Chondrocyte (in vitro differentiated cells): ENCODE data around the gene CCDC112. TPM values are rescaled to one million over a fixed set of nuclear protein-coding genes. Genes with fewer than 3 reads are reported as not detected.

Experiments
- DNase-seq: peaks from one replicate; pipeline ENCODE4 v3.0.0; 2021; ENCODE audit warnings: mixed read lengths, low spot score
- H3K27ac Mint-ChIP-seq: one replicate; pipeline ENCODE4 v1.8.0; 2021; ENCODE audit warnings: mild to moderate bottlenecking, moderate library complexity, mixed read lengths; ENCODE audit not compliant: unreplicated experiment
- H3K27me3 Mint-ChIP-seq: 2 replicates; pipeline ENCODE4 v1.8.0; 2021; ENCODE audit warnings: low read depth, mixed read lengths
- H3K36me3 Mint-ChIP-seq: 2 replicates; pipeline ENCODE4 v1.8.0; 2021; ENCODE audit warnings: low read depth, mixed read lengths
- H3K4me1 Mint-ChIP-seq: 2 replicates; pipeline ENCODE4 v1.8.0; 2021; ENCODE audit warnings: low read depth, mild to moderate bottlenecking, mixed read lengths
- H3K4me3 Mint-ChIP-seq: one replicate; pipeline ENCODE4 v1.8.0; 2021; ENCODE audit warnings: mild to moderate bottlenecking, moderate library complexity, mixed read lengths; ENCODE audit not compliant: unreplicated experiment
- H3K9me3 Mint-ChIP-seq: 2 replicates; pipeline ENCODE4 v1.8.0; 2021; ENCODE audit warnings: low read depth, mixed read lengths
- long read RNA-seq: library from polyadenylated mRNA; stranded (forward); transcript quantifications from one replicate; pipeline ENCODE4 v2.0.0, GENCODE V29; 2021
- total RNA-seq: library from RNA; stranded (reverse); gene quantifications from 3 replicates; pipeline ENCODE4 v1.2.1, GENCODE V29; 2021
- TF ChIP-seq, protein P1 (sequence below): fragments of 200-600 bp; sonication (generic); IDR thresholded peaks from 2 replicates; pipeline ENCODE4 v1.5.0; 2021; ENCODE audit warnings: antibody characterized with exemption, mild to moderate bottlenecking, moderate library complexity

CCDC112 gene, protein sequence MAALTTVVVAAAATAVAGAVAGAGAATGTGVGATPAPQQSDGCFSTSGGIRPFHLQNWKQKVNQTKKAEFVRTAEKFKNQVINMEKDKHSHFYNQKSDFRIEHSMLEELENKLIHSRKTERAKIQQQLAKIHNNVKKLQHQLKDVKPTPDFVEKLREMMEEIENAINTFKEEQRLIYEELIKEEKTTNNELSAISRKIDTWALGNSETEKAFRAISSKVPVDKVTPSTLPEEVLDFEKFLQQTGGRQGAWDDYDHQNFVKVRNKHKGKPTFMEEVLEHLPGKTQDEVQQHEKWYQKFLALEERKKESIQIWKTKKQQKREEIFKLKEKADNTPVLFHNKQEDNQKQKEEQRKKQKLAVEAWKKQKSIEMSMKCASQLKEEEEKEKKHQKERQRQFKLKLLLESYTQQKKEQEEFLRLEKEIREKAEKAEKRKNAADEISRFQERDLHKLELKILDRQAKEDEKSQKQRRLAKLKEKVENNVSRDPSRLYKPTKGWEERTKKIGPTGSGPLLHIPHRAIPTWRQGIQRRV
- total RNA-seq = 6.6 to 10.1 TPM (median 9.2 TPM) in 3 replicates
- long read RNA-seq, transcript CCDC112-201 (10 exons, 2,566 nt) = major isoform, 26 of 31 reads
- long read RNA-seq, partial matches to known transcripts = 1 of 31 reads
- long read RNA-seq, other reads (novel, unspliced or antisense) = 2 of 31 reads

DNA sequence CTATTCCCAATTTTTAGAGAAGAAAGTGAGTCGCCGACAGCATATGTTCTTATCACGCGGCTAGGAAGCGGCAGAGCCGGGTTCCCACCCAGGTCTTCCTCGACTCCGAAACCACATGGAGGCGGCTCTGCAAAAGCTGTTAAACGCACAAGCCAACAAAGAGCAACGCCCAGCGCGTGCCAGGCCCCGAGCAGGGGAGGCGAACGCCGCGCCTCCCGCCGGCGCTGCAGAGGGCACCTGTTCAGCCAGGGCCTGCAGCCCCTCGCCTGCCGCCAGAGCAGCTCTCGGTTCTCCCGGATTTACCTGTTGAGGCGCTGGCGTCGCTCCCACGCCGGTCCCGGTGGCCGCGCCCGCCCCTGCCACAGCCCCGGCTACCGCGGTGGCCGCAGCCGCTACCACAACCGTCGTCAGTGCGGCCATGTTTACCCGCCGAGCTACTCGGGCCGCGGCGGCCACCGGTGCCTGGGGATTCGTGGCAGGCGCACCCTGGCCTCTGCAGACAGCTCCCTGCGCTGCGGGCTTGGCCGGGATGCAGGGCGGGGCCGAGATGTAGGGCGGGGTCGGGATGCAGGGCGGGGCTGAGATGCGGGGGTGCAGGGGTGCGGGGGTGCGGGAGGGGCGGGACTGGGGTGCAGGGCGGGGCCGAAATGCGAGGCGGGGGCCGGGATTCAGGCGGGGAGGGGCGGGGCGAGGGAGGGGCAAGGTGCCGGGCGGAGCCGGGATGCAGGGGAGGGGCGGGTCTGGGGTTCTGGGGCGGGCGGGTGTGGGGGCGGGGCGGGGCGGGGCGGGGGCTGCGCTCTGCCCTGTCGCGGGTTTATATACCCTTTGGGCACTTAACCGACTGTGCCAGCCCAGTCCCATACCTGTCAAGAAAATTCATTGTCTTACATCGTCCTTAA, at the start of gene CCDC112:
TSS of gene CCDC112 (minus strand) at position 531 of the 899 bp plus-strand sequence. CDS start at position 420, 111 bp downstream.
- Mint-ChIP-seq H3K27ac (peak within 1 kb of the TSS; percentile 71), H3K9me3 (peaks cover 17% of the 10 kb centered on the region), H3K27me3 (peaks cover 3% of the 10 kb centered on the region), H3K4me3 (peak within 1 kb of the TSS; percentile 90), H3K36me3 (peaks cover 7% of the 10 kb centered on the region), H3K4me1 (peaks cover 22% of the 10 kb centered on the region)
- peak; percentile 94 for DNase-seq
- TF ChIP-seq, protein P1, sequence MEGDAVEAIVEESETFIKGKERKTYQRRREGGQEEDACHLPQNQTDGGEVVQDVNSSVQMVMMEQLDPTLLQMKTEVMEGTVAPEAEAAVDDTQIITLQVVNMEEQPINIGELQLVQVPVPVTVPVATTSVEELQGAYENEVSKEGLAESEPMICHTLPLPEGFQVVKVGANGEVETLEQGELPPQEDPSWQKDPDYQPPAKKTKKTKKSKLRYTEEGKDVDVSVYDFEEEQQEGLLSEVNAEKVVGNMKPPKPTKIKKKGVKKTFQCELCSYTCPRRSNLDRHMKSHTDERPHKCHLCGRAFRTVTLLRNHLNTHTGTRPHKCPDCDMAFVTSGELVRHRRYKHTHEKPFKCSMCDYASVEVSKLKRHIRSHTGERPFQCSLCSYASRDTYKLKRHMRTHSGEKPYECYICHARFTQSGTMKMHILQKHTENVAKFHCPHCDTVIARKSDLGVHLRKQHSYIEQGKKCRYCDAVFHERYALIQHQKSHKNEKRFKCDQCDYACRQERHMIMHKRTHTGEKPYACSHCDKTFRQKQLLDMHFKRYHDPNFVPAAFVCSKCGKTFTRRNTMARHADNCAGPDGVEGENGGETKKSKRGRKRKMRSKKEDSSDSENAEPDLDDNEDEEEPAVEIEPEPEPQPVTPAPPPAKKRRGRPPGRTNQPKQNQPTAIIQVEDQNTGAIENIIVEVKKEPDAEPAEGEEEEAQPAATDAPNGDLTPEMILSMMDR = peak; percentile 4

DNA sequence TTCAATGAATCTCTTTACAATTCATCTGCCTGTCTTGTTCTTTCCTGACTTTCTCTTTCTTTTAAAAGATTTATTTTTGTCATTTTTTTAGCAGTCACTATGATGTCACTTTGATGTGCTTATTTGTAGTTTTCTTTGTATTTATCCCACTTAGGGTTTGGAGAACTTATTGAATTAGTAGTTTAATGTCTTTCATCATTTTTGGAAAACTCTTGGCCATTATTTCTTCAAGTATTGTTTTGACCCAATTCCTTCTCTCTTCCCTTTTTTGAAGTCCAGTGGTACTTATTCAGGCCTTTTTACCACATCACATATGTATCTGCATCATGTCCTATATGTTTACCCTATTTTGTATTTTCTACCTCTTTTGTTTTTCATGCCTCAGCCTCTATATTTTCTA, 48.9 kb upstream of the CCDC112 start:
- TF ChIP-seq, protein P1 = no peak
- no peak overlapping the region for H3K4me3 Mint-ChIP-seq
- H3K4me1 Mint-ChIP-seq = peaks cover 23% of the 10 kb centered on the region
- H3K36me3 Mint-ChIP-seq = no peaks in the 10 kb centered on the region
- DNase-seq = no peak
- H3K9me3 Mint-ChIP-seq = peaks cover 4% of the 10 kb centered on the region
- no peak overlapping the region for H3K27ac Mint-ChIP-seq
- no peaks in the 10 kb centered on the region for H3K27me3 Mint-ChIP-seq

DNA sequence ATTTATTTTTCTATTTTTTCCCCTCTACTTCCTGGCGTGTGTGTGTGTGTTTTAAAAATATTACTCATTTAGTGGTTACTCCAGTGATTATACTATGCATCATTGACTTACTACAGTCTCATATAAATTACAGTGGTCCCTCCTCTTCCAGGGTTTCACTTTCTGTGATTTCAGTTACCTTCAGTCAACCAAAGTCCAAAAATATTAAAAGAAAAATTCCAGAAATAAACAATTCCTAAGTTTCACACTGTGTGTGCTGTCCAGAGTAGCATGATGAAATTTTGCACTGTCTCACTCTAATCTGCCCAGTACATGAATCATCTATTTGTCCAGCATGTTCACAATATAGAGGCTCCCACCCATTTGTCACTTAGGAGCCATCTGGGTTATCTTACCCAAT, 47.4 kb upstream of the CCDC112 start:
- peak overlapping the region; percentile 76 for H3K27ac Mint-ChIP-seq

DNA sequence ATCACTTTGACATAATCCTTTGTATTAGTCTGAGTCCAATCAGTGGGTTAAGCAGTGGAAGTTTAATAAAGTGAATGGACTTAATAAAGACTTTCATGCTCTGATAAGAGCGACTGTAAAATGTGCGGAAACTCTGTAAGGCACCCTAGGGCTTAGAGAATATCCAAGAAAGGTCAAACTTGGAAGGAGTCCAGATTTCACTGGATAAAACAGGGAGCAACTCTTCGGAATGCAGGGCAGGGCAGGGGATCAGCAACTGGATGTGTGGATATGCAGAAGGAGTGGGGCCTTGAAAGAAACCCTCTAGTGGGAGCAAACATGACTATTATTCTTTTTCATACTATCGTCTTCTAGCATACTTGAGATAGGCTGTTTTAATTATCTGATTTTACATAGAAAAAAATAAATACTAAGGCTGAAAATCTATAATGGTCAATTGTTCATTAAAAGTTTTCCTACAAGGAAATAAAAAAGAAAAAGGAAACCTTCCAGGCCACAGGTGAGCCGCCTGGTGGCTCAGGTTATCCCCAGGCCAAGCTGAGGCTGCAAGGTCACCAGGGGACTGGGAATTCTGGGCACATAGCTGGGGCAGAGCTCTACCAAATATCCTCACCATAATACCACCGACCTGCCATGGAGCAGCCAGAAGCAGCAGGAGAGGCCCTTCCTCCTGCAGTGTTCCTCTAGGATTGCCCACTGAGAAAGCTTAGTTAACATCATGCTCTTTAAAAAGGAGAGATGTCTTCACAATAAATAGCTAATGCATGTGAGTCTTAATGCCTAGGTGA, 46.3 kb upstream of the CCDC112 start:
- Mint-ChIP-seq H3K9me3 (peaks cover 4% of the 10 kb centered on the region), H3K27me3 (peaks cover 3% of the 10 kb centered on the region), H3K27ac (no peak overlapping the region), H3K4me1 (peaks cover 8% of the 10 kb centered on the region), H3K36me3 (no peaks in the 10 kb centered on the region), H3K4me3 (no peak overlapping the region)
- DNase-seq = no peak
- TF ChIP-seq, protein P1 = no peak

More for the DNA sequence above, 47.4 kb upstream of the CCDC112 start:
- no peak for DNase-seq
- TF ChIP-seq, protein P1 = no peak
- H3K4me3 Mint-ChIP-seq = no peak overlapping the region
- no peaks in the 10 kb centered on the region for H3K27me3 Mint-ChIP-seq
- no peaks in the 10 kb centered on the region for H3K36me3 Mint-ChIP-seq
- peaks cover 4% of the 10 kb centered on the region for H3K9me3 Mint-ChIP-seq
- peaks cover 14% of the 10 kb centered on the region for H3K4me1 Mint-ChIP-seq
